Activated naive CD4-positive, alpha-beta T cell (primary cell): ENCODE data around the gene SMARCD2.
"Not testable (repeated sequence)": the region's sequence is repeated elsewhere in the genome, so short reads cannot be mapped to it uniquely, and the experiment has no call there.

ENCODE experiments used
- DNase-seq, 4 experiments: peaks; one replicate each; lab custom pipeline; 2025; lab: John Stamatoyannopoulos, UW

The SMARCD2 gene

GRCh38 chr17:63800783-63801182 lies 41.7 kb downstream of the SMARCD2 start:
- DNase-seq = no peak

- no peak for DNase-seq
These were observed 43.8 kb downstream of the SMARCD2 start for GRCh38 chr17:63798572-63799106.

DNA sequence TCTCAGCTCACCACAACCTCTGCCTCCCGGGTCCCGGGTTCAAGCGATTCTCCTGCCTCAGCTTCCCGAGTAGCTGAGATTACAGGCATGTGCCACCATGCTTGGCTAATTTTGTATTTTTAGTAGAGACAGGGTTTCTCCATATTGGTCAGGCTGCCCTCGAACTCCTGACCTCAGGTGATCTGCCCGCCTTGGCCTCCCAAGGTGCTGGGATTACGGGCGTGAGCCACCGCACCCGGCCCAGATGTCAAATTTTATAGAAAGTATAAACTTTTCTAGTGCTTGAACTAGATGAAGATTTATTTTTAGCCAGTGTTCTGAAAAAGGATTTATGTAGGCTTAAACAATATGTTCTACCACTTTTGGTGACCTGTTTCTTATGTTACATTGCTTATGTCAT lies 46.1 kb downstream of the SMARCD2 start:
- not testable (repeated sequence) for DNase-seq

DNA sequence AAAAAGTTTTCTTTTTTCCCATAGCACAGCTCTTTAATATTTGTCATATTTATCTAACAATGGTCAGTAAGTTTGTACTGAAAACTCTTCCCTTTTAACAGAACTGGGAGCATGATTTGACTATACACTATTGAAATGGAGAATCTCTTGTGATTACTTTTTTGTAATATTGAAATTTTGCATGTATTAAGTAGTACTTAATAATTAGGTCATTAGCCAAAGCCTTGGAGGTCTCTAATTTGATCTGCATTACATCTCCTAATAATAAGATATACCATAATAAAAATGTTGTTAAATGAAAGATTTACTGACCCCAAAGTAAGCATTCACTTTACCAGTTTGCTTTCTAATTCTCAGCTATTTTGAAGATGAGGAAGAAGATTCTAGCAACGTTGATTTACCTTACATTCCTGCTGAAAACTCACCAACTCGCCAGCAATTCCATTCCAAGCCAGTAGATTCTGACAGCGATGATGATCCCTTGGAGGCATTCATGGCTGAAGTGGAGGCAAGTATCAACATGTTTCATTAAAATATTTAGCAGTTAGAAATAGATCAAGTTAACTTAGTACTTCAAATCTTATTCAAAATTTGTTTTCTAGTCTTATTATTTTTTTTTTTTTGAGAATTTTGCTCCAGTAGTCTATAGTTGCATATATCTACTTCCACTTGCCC lies 50.3 kb downstream of the SMARCD2 start:
- DNase-seq = no peak

- DNase-seq = no peak
These were observed 52.4 kb downstream of the SMARCD2 start for GRCh38 chr17:63790057-63790456.

GRCh38 chr17:63786971-63787711 lies 55.3 kb downstream of the SMARCD2 start:
- no peak for DNase-seq

DNA sequence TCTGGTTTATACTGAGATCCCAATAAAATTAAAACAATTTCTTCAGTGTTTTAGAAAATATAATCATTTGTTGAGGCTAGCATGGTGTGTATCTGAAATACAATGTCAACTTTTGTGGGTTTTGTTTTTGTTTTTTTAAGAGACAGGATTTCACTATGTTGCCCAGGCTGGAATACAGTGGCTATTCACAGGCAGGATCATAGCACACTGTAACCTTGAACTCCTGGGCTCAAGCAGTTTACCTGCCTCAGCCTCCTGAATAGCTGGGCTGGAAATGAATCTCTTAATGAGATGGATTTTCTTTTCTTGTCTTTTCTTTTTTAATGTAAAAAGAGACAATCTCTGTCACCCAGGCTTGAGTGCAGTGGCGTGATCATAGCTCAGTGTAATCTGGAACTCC lies 56.4 kb downstream of the SMARCD2 start:
- no peak for DNase-seq

DNA sequence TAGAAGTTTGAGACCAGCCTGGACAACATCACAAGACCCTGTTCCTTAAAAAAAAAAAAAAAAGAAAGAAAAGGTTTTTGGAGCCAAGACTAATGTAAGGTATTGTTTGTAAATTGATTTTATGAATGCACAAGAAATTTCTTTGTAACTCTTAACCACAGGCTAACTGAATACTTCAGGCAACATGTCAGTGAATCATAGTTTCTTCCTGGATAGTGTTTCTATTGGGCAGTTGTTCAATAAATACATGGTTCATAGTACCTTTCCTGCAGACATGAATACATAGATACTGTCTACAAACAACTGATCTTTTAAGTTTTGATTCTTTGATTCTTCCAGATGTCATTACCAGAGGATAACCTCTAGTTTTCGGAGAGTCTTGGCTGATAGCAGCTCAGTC lies 56.9 kb downstream of the SMARCD2 start:
- DNase-seq = no peak

DNA sequence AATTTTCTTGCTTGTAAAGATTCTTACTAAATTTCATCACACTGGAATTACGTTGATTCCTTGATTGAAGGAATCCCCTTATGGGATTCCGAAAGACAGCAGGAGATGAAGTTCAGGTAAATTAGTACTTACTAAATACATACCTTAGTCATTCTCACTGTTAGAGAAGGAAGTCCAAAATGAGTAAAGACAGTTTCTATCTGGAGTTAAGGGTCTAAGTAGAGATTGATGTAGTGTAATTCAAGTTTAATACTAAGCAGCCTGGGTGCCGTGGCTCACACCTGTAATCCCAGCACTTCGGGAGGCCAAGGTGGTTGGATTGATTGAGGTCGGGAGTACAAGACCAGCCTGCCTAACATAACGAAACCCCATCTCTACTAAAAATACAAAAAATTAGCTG lies 59.0 kb downstream of the SMARCD2 start:
- no peak for DNase-seq
